HG03378 (cell line): Measurements from ENCODE around the gene ADCY2.

Experiments
- ATAC-seq: cut with Tn5 transposase; IDR thresholded peaks from one replicate; pipeline ENCODE4 v1.9.1; 2021; ENCODE audit warnings: mild to moderate bottlenecking, moderate library complexity; ENCODE audit not compliant: unreplicated experiment

Gene ADCY2

DNA sequence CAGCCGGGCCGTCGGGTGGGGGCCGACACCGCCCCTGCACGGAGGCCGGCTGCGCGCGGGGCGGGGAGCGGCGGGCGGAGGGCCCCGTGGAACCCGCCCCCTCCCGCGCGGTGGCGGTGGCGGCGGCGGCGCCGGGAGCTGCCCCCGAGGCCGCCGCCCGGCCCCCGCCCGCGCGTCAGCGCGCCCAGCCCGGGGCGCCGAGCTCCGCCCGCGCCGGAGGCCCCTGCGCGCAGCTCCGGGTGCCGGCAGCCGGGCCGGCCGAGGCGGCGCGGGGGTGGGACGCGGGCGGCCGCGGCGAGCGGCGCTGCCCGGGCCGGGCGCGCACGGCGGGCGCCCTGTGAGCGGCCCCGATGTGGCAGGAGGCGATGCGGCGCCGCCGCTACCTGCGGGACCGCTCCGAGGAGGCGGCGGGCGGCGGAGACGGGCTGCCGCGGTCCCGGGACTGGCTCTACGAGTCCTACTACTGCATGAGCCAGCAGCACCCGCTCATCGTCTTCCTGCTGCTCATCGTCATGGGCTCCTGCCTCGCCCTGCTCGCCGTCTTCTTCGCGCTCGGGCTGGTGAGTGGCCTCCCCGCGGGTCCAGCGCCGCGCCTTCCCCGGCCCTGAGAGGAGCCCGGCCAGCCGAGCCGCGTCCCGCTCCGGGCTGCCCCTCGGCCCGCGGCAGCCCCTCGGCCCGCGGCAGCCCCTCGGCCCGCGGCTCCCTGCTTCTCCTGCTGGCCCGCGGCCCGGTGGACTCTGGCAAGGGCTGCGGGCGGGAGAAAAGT lies at the start of gene ADCY2:
Gene ADCY2 (plus strand): TSS at position 192 of the 766 bp plus-strand sequence. CDS start 159 bp downstream, at position 351.
- ATAC-seq, result no peak

DNA sequence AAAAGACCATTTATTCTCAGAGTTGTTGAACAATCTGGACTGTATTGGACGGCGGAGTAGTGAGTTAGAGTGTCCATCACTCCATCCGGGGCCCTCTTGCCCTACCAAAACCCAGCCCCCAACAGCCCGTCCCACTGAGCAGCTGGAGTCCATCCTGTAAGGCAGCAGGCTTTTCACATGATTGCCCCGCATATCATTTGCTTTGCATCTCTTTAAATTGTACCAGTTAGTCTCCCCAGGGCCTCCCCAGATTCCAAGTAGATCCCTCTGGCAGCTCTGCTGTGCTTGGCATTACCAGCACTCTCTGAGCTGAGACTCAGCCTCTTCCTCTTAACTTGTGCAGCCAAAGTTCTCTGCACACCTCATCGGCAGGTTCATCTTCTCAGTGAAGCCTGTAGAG lies 48.6 kb upstream of the ADCY2 start:
- no peak for ATAC-seq

DNA sequence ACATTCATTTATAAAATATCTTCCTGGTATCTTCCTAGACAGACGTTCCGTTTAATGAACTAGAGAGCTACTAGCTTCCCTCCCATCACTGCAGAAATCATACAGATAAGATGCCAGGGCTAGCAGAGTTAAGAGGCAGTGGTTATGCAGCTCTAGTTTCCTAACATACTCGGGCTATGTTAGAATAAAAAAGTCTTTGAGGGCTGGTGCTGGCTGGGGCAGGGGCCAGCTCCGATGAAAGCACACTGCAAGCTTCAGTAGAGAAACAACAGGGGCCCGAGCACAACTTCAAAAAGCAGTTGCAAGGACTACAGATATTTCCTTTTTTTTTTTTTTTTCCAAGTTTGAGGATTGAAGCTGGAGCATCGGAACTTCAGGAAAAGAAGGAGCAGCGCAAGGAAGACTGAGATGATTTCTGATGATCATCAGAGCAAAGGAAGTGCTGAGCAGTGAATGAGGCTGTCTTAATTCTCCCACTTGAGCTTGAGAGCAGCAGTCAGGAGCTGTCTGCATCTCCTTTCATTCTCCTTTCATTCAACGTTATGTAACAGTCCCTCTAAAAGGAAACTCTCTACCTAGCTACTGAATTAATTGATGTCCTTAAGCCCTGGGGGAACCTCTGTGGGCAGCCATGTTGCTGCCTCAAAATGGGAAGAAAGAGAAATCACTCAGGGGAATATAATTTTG lies 47.6 kb upstream of the ADCY2 start:
- no peak for ATAC-seq

DNA sequence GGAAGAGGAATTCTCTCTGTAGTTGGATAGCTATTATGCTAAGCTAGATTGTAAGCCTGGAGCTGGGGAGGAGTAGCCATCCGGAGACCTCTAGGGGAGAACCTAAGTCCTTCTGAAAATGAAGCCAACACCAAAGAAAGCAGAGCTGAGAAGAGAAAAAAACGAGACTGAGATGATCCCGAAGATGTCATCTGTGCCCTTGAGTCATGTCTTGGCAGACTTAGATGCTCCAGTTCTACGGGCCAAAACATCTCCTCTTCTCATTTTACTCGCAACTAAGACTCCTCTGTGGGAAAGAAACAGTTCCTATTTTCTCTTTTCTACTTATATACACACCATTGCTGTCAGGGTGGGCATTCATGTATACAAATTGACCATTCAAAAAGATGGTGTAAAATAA lies 34.3 kb upstream of the ADCY2 start:
- ATAC-seq, result no peak

DNA sequence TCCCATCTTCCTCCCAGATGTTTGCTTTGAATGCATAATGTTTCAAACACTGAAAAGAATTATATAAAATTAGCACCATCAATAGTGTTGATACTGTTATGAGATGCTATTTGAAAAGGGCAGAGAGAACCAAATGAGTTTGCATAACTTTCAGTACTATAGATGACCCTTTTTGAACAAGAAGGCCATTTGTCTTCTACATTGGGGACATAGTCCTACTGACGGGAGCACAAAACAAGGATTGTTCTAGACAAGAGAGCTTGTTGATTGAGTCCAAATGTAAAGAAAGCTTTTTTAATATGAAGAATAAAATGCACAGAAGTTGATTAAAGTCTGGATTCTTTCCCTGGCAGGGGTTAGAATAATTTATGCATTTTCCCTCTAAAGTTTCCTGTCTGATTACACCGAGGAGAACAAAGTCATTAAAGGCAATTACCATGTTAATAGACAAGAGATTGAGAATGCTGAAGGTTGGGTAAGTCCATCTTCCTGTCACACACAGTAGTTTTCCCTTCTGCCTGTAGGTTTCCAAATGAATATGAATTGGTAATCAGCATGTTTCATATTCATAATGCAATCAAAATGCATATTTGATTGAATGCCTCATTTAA lies 32.8 kb upstream of the ADCY2 start:
- ATAC-seq, result no peak

DNA sequence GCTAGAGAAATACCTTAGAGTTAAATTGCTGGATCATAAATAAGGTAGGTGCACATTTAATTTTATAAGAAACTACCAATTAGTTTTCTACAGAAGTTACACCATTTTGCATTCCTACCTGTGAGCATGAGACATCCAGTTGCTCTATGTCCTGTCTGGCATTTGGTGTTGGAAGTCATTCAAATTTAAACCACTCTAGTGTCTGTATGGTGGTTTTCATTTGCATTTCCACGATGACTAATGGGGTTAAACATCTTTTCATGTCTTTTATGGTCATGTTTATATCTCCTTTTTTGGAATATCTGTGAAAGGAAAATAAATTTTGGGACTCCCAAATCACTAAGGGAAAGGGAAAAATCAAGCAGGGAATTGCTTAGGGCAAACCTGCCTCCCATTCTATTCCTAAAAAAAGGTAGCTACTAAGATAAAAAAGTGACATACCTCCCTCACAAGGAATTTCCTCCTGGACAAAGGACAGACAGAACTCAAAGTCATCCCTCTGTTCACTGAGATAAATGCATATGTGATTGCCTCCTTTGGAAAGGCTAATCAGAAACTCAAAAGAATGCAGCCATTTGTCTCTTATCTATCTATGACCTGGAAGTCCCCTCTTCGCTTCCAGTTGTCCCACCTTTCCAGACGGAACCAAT lies 31.6 kb upstream of the ADCY2 start:
- no peak for ATAC-seq

DNA sequence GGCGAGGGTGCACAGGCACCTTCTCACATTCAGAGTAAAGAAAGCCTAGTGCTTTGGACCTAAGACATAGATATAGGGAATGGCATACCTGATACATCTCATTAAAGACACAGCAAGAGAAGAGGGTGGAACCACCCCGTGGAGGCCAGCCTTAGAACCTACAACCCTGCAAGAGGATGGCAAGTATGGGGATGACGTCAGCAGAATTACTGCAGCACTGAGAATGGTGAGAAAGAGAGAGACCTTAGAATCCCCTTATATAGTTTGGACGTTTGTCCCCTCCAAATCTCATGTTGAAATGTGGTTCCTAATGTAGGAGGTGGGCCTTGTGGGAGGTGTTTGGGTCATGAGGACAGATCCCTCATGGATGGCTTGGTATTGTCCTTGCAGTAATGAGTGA lies 28.2 kb upstream of the ADCY2 start:
- no peak for ATAC-seq

DNA sequence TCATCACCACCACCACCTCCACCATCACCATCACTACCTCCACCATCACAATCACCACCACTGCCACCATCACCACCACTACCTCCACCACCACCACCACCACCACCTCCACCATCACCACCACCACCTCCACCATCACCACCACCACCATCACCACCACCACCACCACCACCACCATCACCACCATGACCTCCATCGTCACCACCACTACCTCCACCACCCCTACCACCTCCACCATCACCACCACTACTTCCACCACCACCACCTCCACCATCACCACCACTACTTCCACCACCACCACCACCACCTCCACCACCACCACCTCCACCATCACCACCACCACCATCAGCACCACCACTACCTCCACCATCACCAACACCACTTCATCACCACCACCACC lies 23.5 kb upstream of the ADCY2 start:
- ATAC-seq, result no peak

DNA sequence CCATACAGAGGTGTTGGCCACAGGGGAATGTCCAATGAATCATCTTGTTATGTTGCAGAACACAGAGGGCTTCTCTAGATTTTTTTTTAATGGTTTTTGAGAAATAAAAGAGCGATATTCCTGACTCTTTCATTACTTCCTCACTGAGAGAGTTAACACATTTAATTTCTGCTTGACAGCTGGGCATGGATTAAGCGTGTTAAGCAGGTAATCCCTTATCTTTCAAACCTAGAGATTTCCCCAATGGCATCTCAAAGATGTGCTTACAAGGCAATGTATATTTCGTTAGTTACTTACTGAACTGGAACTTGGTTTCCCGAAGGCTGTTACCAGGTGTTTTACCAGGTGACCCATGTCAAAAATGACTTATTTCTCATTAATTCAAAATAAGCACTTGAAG lies 21.8 kb upstream of the ADCY2 start:
- ATAC-seq, result no peak

DNA sequence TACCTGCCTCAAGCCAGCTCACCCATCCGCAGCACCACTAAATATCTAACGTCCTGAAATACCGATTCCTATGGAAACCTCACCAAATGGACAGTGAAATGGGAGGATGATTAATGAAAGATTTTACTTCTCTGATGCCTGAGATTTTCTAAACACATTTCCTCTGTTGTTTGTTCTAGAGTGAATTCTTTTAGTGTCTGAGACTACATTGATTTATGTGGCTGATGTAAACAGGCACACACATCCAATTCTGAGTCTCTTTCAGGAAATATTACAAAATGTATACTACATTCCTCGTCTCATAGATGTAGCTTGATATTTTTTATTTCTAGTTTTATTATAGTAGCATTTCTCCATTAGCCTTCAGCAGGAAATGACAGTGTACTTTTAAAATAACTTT lies 20.5 kb upstream of the ADCY2 start:
- no peak for ATAC-seq

DNA sequence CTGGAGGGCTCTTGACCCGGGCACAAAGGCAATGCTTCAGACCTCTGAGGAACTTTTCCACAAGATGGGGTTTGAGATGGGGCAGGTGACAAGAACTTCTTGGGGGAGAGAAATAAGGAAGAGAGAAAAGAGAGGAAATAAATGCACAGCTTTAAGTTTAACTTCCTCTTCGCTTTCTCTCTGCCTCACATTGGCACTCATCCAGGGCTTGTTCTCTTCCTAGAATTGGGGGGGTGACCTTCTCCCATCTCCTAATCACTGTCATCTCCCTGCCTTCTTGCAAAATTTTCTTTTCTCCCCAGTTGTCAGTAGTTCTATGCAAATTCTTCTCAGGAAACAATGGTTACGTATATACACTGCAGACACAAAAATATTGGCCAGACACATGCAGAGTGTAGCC lies 19.1 kb upstream of the ADCY2 start:
- ATAC-seq, result no peak

DNA sequence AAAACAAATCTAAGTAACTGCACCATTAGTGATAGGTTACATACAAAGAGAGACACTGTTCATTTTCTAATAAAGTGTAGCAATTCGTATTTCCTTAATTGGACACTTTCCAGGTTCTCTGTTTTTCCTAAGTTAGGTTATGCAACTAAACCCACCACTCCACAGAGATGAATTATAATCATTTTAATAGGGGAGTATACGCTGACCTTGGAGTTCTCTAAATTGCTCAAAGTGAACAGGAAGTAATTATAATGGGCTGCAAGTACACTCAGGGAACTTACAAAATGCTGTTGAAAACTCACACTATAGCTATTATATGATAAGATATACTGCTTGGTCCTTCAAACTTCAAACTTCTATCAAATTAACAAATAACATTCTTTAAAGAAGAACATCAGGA lies 18.2 kb upstream of the ADCY2 start:
- no peak for ATAC-seq

DNA sequence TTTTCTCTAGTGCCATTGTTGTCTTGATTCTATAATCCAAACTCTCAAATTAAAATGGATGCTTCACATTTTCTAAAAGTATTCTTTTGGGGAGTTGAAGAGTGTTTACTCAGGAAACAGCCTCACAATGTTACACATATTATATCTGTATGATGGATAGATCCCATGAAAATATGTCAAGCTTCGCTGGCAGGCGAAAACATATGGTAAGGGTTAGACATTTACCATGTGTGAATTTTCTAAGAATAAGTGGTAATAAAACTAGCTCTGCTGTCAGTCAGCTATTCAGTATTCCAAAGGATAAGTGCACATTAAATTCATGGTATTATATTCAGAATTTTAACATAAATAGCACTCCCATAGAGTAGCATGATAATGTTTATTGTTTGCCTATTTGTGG lies 13.3 kb upstream of the ADCY2 start:
- ATAC-seq, result no peak

DNA sequence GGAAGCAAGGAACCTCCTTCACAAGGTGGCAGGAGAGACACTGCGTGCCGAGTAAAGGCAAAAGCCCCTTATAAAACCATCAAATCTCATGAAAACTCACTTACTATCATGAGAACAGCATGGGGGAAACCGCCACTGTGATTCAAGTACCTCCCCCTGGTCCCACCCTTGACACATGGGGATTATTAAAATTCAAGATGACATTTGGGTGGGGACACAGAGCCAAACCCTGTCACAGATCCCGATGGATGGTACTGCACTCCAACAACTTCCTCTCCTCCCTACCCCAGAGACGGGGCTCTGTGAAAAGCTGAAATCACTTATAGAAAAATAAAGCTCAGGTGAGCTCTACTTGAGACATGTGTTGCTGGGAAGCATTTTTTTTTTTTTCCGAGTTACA lies 10.3 kb upstream of the ADCY2 start:
- ATAC-seq, result no peak

DNA sequence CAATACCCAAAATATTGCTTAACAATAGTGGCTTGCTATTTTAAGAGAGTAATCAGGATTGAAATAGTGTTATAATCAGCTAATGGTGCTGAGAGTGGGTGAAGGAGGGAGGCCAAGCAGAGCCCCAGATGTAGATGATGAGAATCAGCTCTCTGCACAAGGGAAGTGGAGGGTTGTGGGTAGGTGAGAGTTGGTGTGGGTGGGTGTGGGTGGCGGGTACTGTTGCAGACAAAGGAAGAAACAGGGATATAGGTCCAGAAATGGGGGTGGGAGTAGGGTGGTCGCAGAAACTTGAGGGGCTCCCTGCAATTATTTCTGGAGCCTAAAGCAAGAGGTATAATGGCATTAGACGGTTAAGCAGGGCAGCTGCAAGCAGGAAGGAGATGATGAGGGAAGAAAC lies 7.4 kb upstream of the ADCY2 start:
- no peak for ATAC-seq

DNA sequence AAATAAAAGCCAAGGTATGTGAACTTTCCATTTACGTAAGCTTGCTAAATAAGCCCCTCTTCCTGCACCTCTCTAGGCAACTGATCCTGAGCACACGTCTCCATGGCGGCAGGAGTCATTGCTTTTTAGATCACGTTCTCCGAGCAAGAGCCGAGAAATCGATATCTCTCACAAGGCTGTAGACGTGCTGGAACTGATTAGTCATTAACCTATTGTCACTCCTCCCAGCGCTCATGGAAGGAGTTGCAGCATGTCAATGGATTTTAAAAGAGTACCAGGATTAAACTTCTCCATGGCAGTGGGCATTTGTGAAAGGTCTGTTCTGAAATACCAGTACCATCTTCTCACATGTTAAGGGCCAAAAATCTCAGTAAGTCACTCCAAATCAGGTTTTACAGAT lies 4.7 kb upstream of the ADCY2 start:
- ATAC-seq, result no peak

DNA sequence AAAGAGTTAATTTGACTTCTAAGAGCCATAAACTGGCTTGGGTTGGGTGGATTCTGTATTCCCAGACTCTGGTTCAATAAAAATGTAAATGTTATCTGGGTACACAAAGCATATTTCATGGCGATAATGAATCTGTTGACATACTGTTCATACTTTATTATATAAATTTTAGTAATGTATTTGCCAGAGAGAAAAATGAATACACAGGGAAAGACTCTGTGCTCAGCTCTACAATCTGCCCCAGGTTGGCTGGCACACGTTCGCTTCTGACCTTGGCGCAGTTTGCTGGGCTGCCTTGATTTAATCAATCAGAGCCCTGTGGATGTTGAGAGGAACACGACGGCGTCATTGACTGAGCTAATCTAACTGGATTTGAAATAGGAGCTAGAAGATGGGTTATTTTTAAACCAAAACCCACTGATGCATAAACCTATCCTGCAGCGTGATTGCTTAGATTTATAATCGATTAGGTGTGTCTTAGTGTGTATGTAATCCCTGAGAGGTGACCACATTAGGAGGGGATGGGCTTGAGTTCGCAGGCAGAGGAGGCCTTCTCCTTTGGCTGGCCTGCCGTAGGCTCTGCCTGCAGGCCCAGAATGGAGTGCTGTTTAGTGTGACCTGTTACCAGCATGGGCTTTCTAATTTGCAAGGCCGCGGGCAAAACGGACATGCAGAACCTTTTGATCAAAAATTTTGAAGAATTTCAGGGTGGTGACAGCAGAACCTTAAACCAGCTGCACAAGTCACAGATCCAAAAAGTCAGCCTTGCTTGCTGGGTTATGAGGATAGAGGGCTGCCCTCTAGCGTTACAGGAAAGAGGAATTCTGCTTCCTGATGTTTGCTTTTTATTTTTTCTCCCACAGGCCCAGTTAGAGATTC lies 3.9 kb upstream of the ADCY2 start:
- no peak for ATAC-seq

DNA sequence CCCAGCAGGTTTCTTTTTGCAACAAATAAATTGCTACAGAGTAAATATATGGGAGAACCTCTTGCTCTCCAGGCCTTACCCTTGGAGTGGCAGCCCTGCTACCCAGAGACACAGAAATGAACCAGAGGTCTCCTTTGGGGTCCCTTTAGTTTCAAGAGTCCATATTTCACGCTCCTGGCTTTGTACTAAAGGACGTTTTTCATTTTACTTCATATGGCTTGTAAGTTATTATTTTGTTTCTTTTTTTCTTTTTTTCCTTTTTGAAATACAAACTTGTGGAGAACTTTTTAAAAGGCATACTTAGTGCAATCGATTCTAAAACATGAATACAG lies 3.3 kb upstream of the ADCY2 start:
- ATAC-seq, result no peak

DNA sequence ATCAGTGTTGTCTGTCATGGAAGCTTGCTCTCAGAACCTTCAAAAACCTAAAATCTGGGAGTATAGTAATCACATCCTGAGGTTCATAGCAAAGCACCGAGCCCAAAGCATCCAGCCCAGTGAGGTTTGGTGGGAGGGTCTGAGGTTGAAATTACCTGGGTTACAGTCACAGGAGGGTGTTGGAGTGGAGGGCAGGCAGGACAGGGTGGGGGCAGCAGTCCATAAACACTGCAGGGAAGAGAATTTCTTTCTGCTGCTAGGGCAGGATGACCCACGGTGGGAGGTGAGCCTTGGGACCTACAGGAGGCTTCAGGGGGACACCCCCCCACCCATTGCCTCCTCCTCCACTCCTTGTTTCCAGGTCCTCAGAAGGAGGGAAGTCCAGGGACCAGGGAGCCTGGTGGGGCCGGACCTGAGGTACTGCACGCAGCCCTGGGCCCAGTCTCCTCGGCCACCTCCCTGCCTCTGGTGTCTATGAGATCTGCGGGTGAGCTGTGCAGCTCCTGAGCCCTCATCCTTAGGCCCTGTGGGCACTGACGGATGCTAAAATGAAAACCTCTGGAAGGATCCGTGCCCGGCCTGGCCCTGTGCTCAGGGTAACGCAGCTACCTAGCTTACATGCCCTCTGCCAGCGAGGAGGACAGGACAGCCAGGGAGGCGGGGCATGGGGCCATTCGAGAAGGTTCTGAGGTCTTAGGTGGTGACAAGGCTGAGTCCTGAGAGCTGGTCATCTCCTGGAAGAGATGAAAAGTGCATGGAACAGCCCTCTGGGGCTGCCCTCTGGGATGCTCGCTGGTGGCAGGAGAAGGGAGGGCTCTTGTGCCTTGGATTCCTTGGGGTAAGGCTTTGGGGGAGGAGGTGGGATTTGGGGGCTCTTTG lies 1.8 kb upstream of the ADCY2 start:
- no peak for ATAC-seq

DNA sequence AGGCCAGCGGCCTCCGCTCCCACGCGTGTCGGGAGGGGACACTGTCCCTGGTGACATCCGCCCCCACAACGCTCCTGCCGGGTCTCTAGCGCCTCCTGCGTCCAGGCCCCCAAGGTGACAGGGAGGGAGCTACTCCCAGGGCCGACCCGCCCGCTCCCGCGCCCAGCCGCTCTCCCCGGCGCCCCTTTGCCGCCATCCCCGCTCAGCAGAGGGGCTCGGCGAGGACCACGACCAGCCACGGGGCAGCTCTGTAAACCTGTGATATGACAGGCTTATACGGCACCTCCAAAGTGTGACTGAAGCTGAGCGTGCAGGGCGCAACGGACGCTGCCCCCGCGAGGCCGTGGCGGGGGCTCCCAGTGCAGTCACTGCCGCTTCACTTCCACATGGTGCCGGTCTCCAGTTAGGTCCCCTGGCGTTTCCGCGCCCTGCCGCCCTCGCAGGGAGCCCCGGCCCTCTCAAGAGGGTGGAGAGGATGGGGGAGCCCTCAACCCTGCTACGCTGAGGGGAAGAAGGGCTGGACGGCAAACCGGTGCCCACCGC lies 978 bp upstream of the ADCY2 start:
- no peak for ATAC-seq
